ENCODE results near the gene DIAPH2.

- TF ChIP-seq, protein P1, sequence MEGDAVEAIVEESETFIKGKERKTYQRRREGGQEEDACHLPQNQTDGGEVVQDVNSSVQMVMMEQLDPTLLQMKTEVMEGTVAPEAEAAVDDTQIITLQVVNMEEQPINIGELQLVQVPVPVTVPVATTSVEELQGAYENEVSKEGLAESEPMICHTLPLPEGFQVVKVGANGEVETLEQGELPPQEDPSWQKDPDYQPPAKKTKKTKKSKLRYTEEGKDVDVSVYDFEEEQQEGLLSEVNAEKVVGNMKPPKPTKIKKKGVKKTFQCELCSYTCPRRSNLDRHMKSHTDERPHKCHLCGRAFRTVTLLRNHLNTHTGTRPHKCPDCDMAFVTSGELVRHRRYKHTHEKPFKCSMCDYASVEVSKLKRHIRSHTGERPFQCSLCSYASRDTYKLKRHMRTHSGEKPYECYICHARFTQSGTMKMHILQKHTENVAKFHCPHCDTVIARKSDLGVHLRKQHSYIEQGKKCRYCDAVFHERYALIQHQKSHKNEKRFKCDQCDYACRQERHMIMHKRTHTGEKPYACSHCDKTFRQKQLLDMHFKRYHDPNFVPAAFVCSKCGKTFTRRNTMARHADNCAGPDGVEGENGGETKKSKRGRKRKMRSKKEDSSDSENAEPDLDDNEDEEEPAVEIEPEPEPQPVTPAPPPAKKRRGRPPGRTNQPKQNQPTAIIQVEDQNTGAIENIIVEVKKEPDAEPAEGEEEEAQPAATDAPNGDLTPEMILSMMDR (IDR thresholded peaks at IDR 0.05): no peak
- TF ChIP-seq POLR2A (IDR thresholded peaks at IDR 0.05; ENCODE audit: low read depth) (no peak), EP300 (IDR thresholded peaks at IDR 0.05) (no peak), POLR2AphosphoS5 (IDR thresholded peaks at IDR 0.05) (no peak)
These were observed 637.8 kb downstream of the DIAPH2 start for GRCh38 chrX:97322401-97322800.

Data from esophagus muscularis mucosa (tissue), 4 donors.